GM21786 (cell line): Measurements from ENCODE around the gene GADD45G.
A peak's percentile ranks its signal among the peaks of the same experiment; 100 is the strongest.

ENCODE experiments used
- ATAC-seq: cut with Tn5 transposase; IDR thresholded peaks from one replicate; pipeline ENCODE4 v1.9.1; 2021; ENCODE audit not compliant: unreplicated experiment

The GADD45G gene

GRCh38 chr9:89592213-89592815 is 12.5 kb upstream of the GADD45G start:
- ATAC-seq: no peak

- ATAC-seq: no peak
Measured at GRCh38 chr9:89592963-89593726, 11.7 kb upstream of the GADD45G start.

GRCh38 chr9:89593727-89594427 is 10.9 kb upstream of the GADD45G start:
- no peak for ATAC-seq

GRCh38 chr9:89594811-89595550 is 9.8 kb upstream of the GADD45G start:
- ATAC-seq: no peak

- no peak for ATAC-seq
Measured at GRCh38 chr9:89595646-89596045, 9.2 kb upstream of the GADD45G start.

GRCh38 chr9:89596937-89597555 is 7.8 kb upstream of the GADD45G start:
- no peak for ATAC-seq

GRCh38 chr9:89597711-89598362 is 7.0 kb upstream of the GADD45G start:
- ATAC-seq: no peak

GRCh38 chr9:89598363-89598713 is 6.5 kb upstream of the GADD45G start:
- no peak for ATAC-seq

- ATAC-seq: no peak
Measured at GRCh38 chr9:89598926-89599325, 5.9 kb upstream of the GADD45G start.

GRCh38 chr9:89600831-89601230 is 4.0 kb upstream of the GADD45G start:
- no peak for ATAC-seq

- ATAC-seq: no peak
Measured at GRCh38 chr9:89601306-89601705, 3.5 kb upstream of the GADD45G start.

GRCh38 chr9:89601856-89602562 is 2.8 kb upstream of the GADD45G start:
- no peak for ATAC-seq

- peak; percentile 45 for ATAC-seq
Measured at GRCh38 chr9:89602978-89603766, 1.6 kb upstream of the GADD45G start.

GRCh38 chr9:89603767-89604665 is 796 bp upstream of the GADD45G start:
- no peak for ATAC-seq

- no peak for ATAC-seq
Measured at GRCh38 chr9:89605465-89606048, 745 bp downstream of the GADD45G start.

GRCh38 chr9:89606049-89606623 is 1.3 kb downstream of the GADD45G start:
- no peak for ATAC-seq

- no peak for ATAC-seq
Measured at GRCh38 chr9:89606624-89607311, 2.0 kb downstream of the GADD45G start.
